GM18505 (cell line): ENCODE results near the gene CFAP90.

Experiments used
- ATAC-seq: cut with Tn5 transposase; IDR thresholded peaks from one replicate; pipeline ENCODE4 v1.9.1; 2021; ENCODE audit not compliant: unreplicated experiment
- POLR2A ChIP-seq: IDR thresholded peaks from 4 replicates; pipeline ENCODE4 v1.6.1; 2011; ENCODE audit warnings: borderline replicate concordance; ENCODE audit not compliant: insufficient read depth, insufficient read length; ENCODE audit errors: extremely low read depth

Gene CFAP90

GRCh38 chr5:7850395-7851239, at the start of gene CFAP90:
TSS of gene CFAP90 (minus strand) at chr5:7851133. CDS start at chr5:7851021, 112 bp downstream.
- ATAC-seq = no peak
- no peak for TF ChIP-seq POLR2A

- no peak for TF ChIP-seq POLR2A
- ATAC-seq = no peak
These were observed 46.2 kb upstream of the CFAP90 start for GRCh38 chr5:7897014-7897600.

GRCh38 chr5:7894860-7895259, 43.9 kb upstream of the CFAP90 start:
- TF ChIP-seq POLR2A = no peak
- ATAC-seq = peak; percentile 96

- TF ChIP-seq POLR2A = no peak
- no peak for ATAC-seq
These were observed 43.5 kb upstream of the CFAP90 start for GRCh38 chr5:7894439-7894838.

- ATAC-seq = no peak
- no peak for TF ChIP-seq POLR2A
These were observed 38.0 kb upstream of the CFAP90 start for GRCh38 chr5:7888901-7889300.

GRCh38 chr5:7886849-7887475, 36.0 kb upstream of the CFAP90 start:
- TF ChIP-seq POLR2A = no peak
- no peak for ATAC-seq

- ATAC-seq = no peak
- no peak for TF ChIP-seq POLR2A
These were observed 33.7 kb upstream of the CFAP90 start for GRCh38 chr5:7884491-7885267.

- TF ChIP-seq POLR2A = no peak
- no peak for ATAC-seq
These were observed 32.0 kb upstream of the CFAP90 start for GRCh38 chr5:7882926-7883325.

- ATAC-seq = no peak
- no peak for TF ChIP-seq POLR2A
These were observed 30.9 kb upstream of the CFAP90 start for GRCh38 chr5:7881816-7882215.

GRCh38 chr5:7881091-7881490, 30.2 kb upstream of the CFAP90 start:
- TF ChIP-seq POLR2A = no peak

GRCh38 chr5:7878381-7878873, 27.5 kb upstream of the CFAP90 start:
- no peak for TF ChIP-seq POLR2A
- peak; percentile 97 for ATAC-seq

More at GRCh38 chr5:7881091-7881490, 30.2 kb upstream of the CFAP90 start:
- ATAC-seq = no peak

- no peak for ATAC-seq
- no peak for TF ChIP-seq POLR2A
These were observed 26.9 kb upstream of the CFAP90 start for GRCh38 chr5:7877851-7878250.

GRCh38 chr5:7876867-7877266, 25.9 kb upstream of the CFAP90 start:
- peak; percentile 44 for ATAC-seq

More at GRCh38 chr5:7876867-7877266, 25.9 kb upstream of the CFAP90 start:
- TF ChIP-seq POLR2A = no peak
